K562 (cell line): ENCODE data around the gene HEPHL1. TPM values are rescaled to one million over a fixed set of nuclear protein-coding genes. Genes with fewer than 3 reads are reported as not detected.

Experiments
- ATAC-seq: fragments of 200-7000 bp; cut with Tn5 transposase; 3 replicates; pipeline ENCODE4 v1.9.1; 2020; ENCODE audit warnings: moderate library complexity
- BruUV-seq: library from RNA; stranded (reverse); fragments of 400-500 nt; replicated peaks from 2 replicates; lab custom pipeline; 2021; lab: Mats Ljungman, UMichigan
- CTCF ChIA-PET: fragments of 300-600 bp; formaldehyde crosslinking; extraction: SDS; loops from one replicate; lab custom pipeline; 2021; ENCODE audit warnings: low intra/inter-chr PET ratio; lab: Yijun Ruan, JAX
- POLR2A ChIA-PET: fragments of 300-600, 350-650 bp; sonication (Branson Sonifier 250); formaldehyde crosslinking; extraction: SDS; loops from one replicate; lab custom pipeline; 2021; ENCODE audit warnings: antibody characterized with exemption, inconsistent platforms; lab: Yijun Ruan, JAX
- DNase-seq, 4 experiments: peaks; one replicate each; pipeline versions ENCODE4 v3.0.0 to v3.0.0-alpha.2; 2011 to 2018; ENCODE audit warnings: low spot score in 3 of 4, mixed read lengths in 3 of 4; ENCODE audit errors: extremely low read depth in 1 of 4
- FAIRE-seq: peaks from 2 replicates; lab custom pipeline; 2011; peaks lifted over from hg19 to GRCh38; lab: Jason Lieb, UNC
- H2AFZ ChIP-seq: 2 replicates; pipeline ENCODE4 v1.6.0; 2011; ENCODE audit warnings: low read depth, low read length, control low read depth, inconsistent platforms
- H3K27ac ChIP-seq: fragments of 200-600 bp; 3 replicates; pipeline ENCODE4 v1.8.0; 2011; ENCODE audit warnings: low read depth, mild to moderate bottlenecking, control low read depth, inconsistent platforms, low read length, moderate library complexity, mixed read lengths; ENCODE audit errors: extremely low read depth
- H3K27me3 ChIP-seq, 2 experiments: fragments of 300-600 bp in 1 of 2; 2 replicates in 1 of 2; 3 replicates in 1 of 2; pipeline versions ENCODE4 v1.6.0 to v1.8.0; 2011; ENCODE audit warnings: inconsistent platforms in 2 of 2, low read length in 2 of 2, mild to moderate bottlenecking in 1 of 2, mixed read lengths in 1 of 2, moderate library complexity in 1 of 2; ENCODE audit not compliant: control insufficient read depth in 2 of 2, insufficient read depth in 2 of 2
- H3K36me3 ChIP-seq: fragments of 300-600 bp; 3 replicates; pipeline ENCODE4 v1.8.0; 2011; ENCODE audit warnings: mild to moderate bottlenecking, low read length, inconsistent platforms; ENCODE audit not compliant: control insufficient read depth, insufficient read depth
- H3K4me1 ChIP-seq, 2 experiments: fragments of 200-600 bp in 1 of 2; replicated peaks in 1 of 2; 2 replicates in 1 of 2; 3 replicates in 1 of 2; pipeline versions ENCODE4 v1.5.1 to v1.8.0; 2011; ENCODE audit warnings: inconsistent platforms in 2 of 2, low read length in 2 of 2, mild to moderate bottlenecking in 1 of 2, mixed read lengths in 1 of 2, moderate library complexity in 1 of 2; ENCODE audit not compliant: control insufficient read depth in 2 of 2, insufficient read depth in 2 of 2
- H3K4me2 ChIP-seq: 2 replicates; pipeline ENCODE4 v1.6.1; 2011; ENCODE audit warnings: low read length, control low read depth, inconsistent platforms, mixed read lengths; ENCODE audit not compliant: insufficient read depth
- H3K4me3 ChIP-seq: fragments of 200-600 bp; sonication (generic), shearing (Covaris generic); 2 replicates; pipeline ENCODE4 v1.5.1; 2016; ENCODE audit warnings: control low read depth, inconsistent platforms
- H3K79me2 ChIP-seq: fragments of 200-600 bp; 3 replicates; pipeline ENCODE4 v1.8.0; 2011; ENCODE audit warnings: low read length, inconsistent platforms; ENCODE audit not compliant: control insufficient read depth, insufficient read depth
- H3K9ac ChIP-seq, 2 experiments: 2 replicates each; pipeline versions ENCODE4 v1.6.0 to v1.6.1; 2011; ENCODE audit warnings: low read depth in 2 of 2, low read length in 2 of 2, control low read depth in 1 of 2, inconsistent platforms in 1 of 2, mild to moderate bottlenecking in 1 of 2, mixed read lengths in 1 of 2; ENCODE audit not compliant: insufficient read depth in 1 of 2
- H3K9me1 ChIP-seq: one replicate; pipeline ENCODE4 v1.6.0; 2011; ENCODE audit warnings: inconsistent platforms, mild to moderate bottlenecking, low read length, moderate library complexity; ENCODE audit not compliant: control insufficient read depth, insufficient read depth
- H3K9me3 ChIP-seq: replicated peaks from 2 replicates; pipeline ENCODE4 v1.5.1; 2011; ENCODE audit warnings: low read depth, low read length, inconsistent platforms; ENCODE audit not compliant: control insufficient read depth, insufficient read depth
- H4K20me1 ChIP-seq: replicated peaks from 2 replicates; pipeline ENCODE4 v1.6.1; 2011; ENCODE audit warnings: low read length, inconsistent platforms, mixed read lengths; ENCODE audit not compliant: control insufficient read depth, insufficient read depth
- WGBS: fragments of 100-300 bp; shearing (Covaris generic); methylation state at CpG from one replicate; pipeline ENCODE4 v1.1.6; 2016; ENCODE audit warnings: low coverage, mixed read lengths; ENCODE audit not compliant: insufficient coverage; ENCODE audit errors: missing lambda C conversion rate; 5-methylcytosine and 5-hydroxymethylcytosine counted together
- in situ Hi-C: fragments of 300-500 bp; cut with MboI; formaldehyde crosslinking; loops from 4 replicates; pipeline ENCODE4 v1.15.0; 2018; ENCODE audit warnings: inconsistent platforms, mixed read lengths
- intact Hi-C: fragments of 100-400 bp; cut with micrococcal nuclease; formaldehyde crosslinking; loops from 2 replicates; pipeline ENCODE4 v1.14.2; 2022
- polyA plus RNA-seq, 8 experiments: library from polyadenylated mRNA; depleted of rRNA in 4 of 8; stranded (reverse) in 5 of 8; unstranded in 3 of 8; fragments of >200 nt; fragmentation: Nextera tagmentation in 2 of 8; fragmentation: Illumina TruSeq in 1 of 8; extraction: Ambion mirVana in 2 of 8; extraction: Trizol in 1 of 8; gene quantifications; 2 replicates each; pipeline versions ENCODE4 v1.2.1 to v1.2.3, GENCODE V29; 2011 to 2014; ENCODE audit warnings: inconsistent platforms in 1 of 8, missing spikeins in 1 of 8
- total RNA-seq, 7 experiments: library from RNA; depleted of rRNA in 6 of 7; stranded (reverse); fragments of >200 nt in 6 of 7; fragmentation: Illumina TruSeq in 2 of 7; extraction: Trizol in 2 of 7; gene quantifications; 2 replicates each; pipeline versions ENCODE4 v1.2.1 to v1.2.3, GENCODE V29; 2011 to 2021; ENCODE audit warnings: low replicate concordance in 1 of 7
- TF ChIP-seq, protein P1 (sequence below): fragments of 450-650 bp; IDR thresholded peaks from 2 replicates; pipeline ENCODE4 v1.6.1; 2017; ENCODE audit warnings: antibody characterized with exemption, mild to moderate bottlenecking
- TF ChIP-seq, protein P2 (sequence below): sonication (generic); formaldehyde crosslinking; IDR thresholded peaks from 2 replicates; pipeline ENCODE4 v1.8.1; 2022; ENCODE audit warnings: missing genetic modification reagents
- TF ChIP-seq, protein P3 (sequence below): sonication (generic); formaldehyde crosslinking; IDR thresholded peaks from 2 replicates; pipeline ENCODE4 v1.8.0; 2022; ENCODE audit warnings: mild to moderate bottlenecking, missing genetic modification reagents

The HEPHL1 gene
- total and polyA plus RNA-seq, 9 of the 15 experiments (the other 6 are each of a cell fraction or from before 2014, with no cell fraction given) = 0.01 TPM; not detected in 8

DNA sequence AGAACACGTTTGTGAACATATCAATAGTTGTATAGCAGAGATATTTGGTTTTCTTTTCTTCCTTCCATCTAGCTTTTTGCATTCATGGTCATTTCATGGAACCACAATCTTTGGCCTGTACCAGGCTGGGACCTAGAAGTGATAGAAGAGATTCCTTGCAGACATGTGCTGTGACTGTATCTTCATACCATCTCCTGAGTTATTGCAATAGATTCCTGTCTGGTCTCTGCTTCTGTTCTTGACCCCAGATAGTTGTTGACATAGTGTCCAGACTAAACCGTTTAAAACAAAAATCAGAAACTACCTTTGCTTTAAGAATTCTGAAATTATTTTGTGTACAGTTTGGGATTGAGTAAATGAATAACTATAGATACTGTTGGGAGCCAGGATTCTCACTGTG lies 124.3 kb downstream of the HEPHL1 start:
- TF ChIP-seq, protein P1, sequence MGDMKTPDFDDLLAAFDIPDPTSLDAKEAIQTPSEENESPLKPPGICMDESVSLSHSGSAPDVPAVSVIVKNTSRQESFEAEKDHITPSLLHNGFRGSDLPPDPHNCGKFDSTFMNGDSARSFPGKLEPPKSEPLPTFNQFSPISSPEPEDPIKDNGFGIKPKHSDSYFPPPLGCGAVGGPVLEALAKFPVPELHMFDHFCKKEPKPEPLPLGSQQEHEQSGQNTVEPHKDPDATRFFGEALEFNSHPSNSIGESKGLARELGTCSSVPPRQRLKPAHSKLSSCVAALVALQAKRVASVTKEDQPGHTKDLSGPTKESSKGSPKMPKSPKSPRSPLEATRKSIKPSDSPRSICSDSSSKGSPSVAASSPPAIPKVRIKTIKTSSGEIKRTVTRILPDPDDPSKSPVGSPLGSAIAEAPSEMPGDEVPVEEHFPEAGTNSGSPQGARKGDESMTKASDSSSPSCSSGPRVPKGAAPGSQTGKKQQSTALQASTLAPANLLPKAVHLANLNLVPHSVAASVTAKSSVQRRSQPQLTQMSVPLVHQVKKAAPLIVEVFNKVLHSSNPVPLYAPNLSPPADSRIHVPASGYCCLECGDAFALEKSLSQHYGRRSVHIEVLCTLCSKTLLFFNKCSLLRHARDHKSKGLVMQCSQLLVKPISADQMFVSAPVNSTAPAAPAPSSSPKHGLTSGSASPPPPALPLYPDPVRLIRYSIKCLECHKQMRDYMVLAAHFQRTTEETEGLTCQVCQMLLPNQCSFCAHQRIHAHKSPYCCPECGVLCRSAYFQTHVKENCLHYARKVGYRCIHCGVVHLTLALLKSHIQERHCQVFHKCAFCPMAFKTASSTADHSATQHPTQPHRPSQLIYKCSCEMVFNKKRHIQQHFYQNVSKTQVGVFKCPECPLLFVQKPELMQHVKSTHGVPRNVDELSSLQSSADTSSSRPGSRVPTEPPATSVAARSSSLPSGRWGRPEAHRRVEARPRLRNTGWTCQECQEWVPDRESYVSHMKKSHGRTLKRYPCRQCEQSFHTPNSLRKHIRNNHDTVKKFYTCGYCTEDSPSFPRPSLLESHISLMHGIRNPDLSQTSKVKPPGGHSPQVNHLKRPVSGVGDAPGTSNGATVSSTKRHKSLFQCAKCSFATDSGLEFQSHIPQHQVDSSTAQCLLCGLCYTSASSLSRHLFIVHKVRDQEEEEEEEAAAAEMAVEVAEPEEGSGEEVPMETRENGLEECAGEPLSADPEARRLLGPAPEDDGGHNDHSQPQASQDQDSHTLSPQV = no peak
- TF ChIP-seq, protein P2, sequence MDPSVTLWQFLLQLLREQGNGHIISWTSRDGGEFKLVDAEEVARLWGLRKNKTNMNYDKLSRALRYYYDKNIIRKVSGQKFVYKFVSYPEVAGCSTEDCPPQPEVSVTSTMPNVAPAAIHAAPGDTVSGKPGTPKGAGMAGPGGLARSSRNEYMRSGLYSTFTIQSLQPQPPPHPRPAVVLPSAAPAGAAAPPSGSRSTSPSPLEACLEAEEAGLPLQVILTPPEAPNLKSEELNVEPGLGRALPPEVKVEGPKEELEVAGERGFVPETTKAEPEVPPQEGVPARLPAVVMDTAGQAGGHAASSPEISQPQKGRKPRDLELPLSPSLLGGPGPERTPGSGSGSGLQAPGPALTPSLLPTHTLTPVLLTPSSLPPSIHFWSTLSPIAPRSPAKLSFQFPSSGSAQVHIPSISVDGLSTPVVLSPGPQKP (CRISPR knock-in tag) = no peak
- TF ChIP-seq, protein P3, sequence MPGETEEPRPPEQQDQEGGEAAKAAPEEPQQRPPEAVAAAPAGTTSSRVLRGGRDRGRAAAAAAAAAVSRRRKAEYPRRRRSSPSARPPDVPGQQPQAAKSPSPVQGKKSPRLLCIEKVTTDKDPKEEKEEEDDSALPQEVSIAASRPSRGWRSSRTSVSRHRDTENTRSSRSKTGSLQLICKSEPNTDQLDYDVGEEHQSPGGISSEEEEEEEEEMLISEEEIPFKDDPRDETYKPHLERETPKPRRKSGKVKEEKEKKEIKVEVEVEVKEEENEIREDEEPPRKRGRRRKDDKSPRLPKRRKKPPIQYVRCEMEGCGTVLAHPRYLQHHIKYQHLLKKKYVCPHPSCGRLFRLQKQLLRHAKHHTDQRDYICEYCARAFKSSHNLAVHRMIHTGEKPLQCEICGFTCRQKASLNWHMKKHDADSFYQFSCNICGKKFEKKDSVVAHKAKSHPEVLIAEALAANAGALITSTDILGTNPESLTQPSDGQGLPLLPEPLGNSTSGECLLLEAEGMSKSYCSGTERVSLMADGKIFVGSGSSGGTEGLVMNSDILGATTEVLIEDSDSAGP = no peak
- Histone ChIP-seq H4K20me1 (no peaks in the 10 kb centered on the region; the same call in 1 of the 2 replicates), H3K4me1 (peaks cover 17 to 43% of the 10 kb centered on the region in 2 experiments), H3K27me3 (no peaks in the 10 kb centered on the region), H2AFZ (no peak overlapping the region), H3K9me3 (no peaks in the 10 kb centered on the region), H3K4me2 (no peak overlapping the region), H3K9me1 (no peaks in the 10 kb centered on the region), H3K4me3 (no peak overlapping the region), H3K79me2 (peaks cover 74% of the 10 kb centered on the region), H3K27ac (no peak overlapping the region), H3K36me3 (no peaks in the 10 kb centered on the region), H3K9ac (no peak overlapping the region)
- ATAC-seq (no peak), DNase-seq (no peak), FAIRE-seq (no peak)
- intact Hi-C loops = no loop called here
- no TSS peak for BruUV-seq
- WGBS = 23% methylated on average over 2 of the region's 2 CpGs
- CTCF ChIA-PET = no interaction called here
- POLR2A ChIA-PET = no interaction called here
- in situ Hi-C loops = no loop called here
